Activated naive CD4-positive, alpha-beta T cell treated with anti-CD3 and anti-CD28 coated beads, Interleukin-2, amount 50 U/mL, for 16 hours (primary cell): ENCODE measurements around the gene CAB39.

Experiments
- DNase-seq: peaks from one replicate; pipeline ENCODE4 v3.0.0-alpha.2; 2020

The CAB39 gene

GRCh38 chr2:230864605-230865306 is 152.1 kb downstream of the CAB39 start, which contains the start of gene ITM2C:
TSS of gene ITM2C (plus strand) at chr2:230864942. CDS start at chr2:230865026, 84 bp downstream.
- peak; percentile 78 for DNase-seq

- no peak for DNase-seq
These were observed 152.7 kb downstream of the CAB39 start for GRCh38 chr2:230865307-230865765.

GRCh38 chr2:230865766-230866755 is 153.4 kb downstream of the CAB39 start:
- no peak for DNase-seq

- DNase-seq, result peak; percentile 48
These were observed 154.3 kb downstream of the CAB39 start for GRCh38 chr2:230866756-230867523.

GRCh38 chr2:230868161-230868946 is 155.7 kb downstream of the CAB39 start:
- no peak for DNase-seq

GRCh38 chr2:230868947-230869913 is 156.6 kb downstream of the CAB39 start:
- DNase-seq, result no peak

- no peak for DNase-seq
These were observed 157.4 kb downstream of the CAB39 start for GRCh38 chr2:230869914-230870543.
